H9 (cell line): ENCODE data around the gene CCL8. TPM values are rescaled to one million over a fixed set of nuclear protein-coding genes. Genes with fewer than 3 reads are reported as not detected.
"Not testable (repeated sequence)": the region's sequence is repeated elsewhere in the genome, so short reads cannot be mapped to it uniquely, and the experiment has no call there.

Experiments used
- DNase-seq: peaks from one replicate; pipeline ENCODE4 v3.0.0-alpha.2; 2017
- H2AFZ ChIP-seq: one replicate; pipeline ENCODE4 v1.6.1; 2013; ENCODE audit warnings: mild to moderate bottlenecking, low read length, control low read depth, moderate library complexity
- H2AK5ac ChIP-seq: 2 replicates; pipeline ENCODE4 v1.6.1; 2013; ENCODE audit warnings: low read length, control low read depth, mixed read lengths; ENCODE audit not compliant: insufficient read length
- H2BK120ac ChIP-seq: one replicate; pipeline ENCODE4 v1.6.1; 2013; ENCODE audit warnings: low read depth, mild to moderate bottlenecking, low read length, control low read depth, inconsistent platforms; ENCODE audit not compliant: poor library complexity, severe bottlenecking
- H2BK12ac ChIP-seq: 2 replicates; pipeline ENCODE4 v1.6.1; 2013; ENCODE audit warnings: low read length, control low read depth, mixed read lengths, low read depth; ENCODE audit not compliant: insufficient read length
- H2BK15ac ChIP-seq: 2 replicates; pipeline ENCODE4 v1.6.1; 2013; ENCODE audit warnings: low read depth, low read length, control low read depth
- H2BK20ac ChIP-seq: one replicate; pipeline ENCODE4 v1.6.1; 2013; ENCODE audit warnings: low read depth, mild to moderate bottlenecking, low read length, control low read depth, inconsistent platforms; ENCODE audit not compliant: poor library complexity, severe bottlenecking
- H2BK5ac ChIP-seq: 2 replicates; pipeline ENCODE4 v1.6.1; 2013; ENCODE audit warnings: low read length, control low read depth, mixed read lengths; ENCODE audit not compliant: insufficient read length
- H3K14ac ChIP-seq: 2 replicates; pipeline ENCODE4 v1.6.1; 2013; ENCODE audit warnings: low read length, control low read depth; ENCODE audit not compliant: insufficient read depth
- H3K18ac ChIP-seq: 2 replicates; pipeline ENCODE4 v1.6.1; 2013; ENCODE audit warnings: low read depth, mild to moderate bottlenecking, mixed read lengths, low read length, control low read depth; ENCODE audit not compliant: insufficient read length
- H3K23ac ChIP-seq: 2 replicates; pipeline ENCODE4 v1.6.1; 2013; ENCODE audit warnings: low read length, control low read depth, mixed read lengths, low read depth; ENCODE audit not compliant: insufficient read length
- H3K23me2 ChIP-seq: 2 replicates; pipeline ENCODE4 v1.6.1; 2013; ENCODE audit warnings: low read depth, mild to moderate bottlenecking, mixed read lengths, low read length, control low read depth; ENCODE audit not compliant: insufficient read length, poor library complexity, severe bottlenecking
- H3K27ac ChIP-seq: 2 replicates; pipeline ENCODE4 v1.5.1; 2013; ENCODE audit warnings: low read length, control low read depth, mixed read lengths, low read depth; ENCODE audit not compliant: insufficient read length
- H3K27me3 ChIP-seq: 2 replicates; pipeline ENCODE4 v1.6.1; 2013; ENCODE audit warnings: low read length, control low read depth, inconsistent platforms; ENCODE audit not compliant: insufficient read depth
- H3K4ac ChIP-seq: 2 replicates; pipeline ENCODE4 v1.6.1; 2013; ENCODE audit warnings: low read depth, mild to moderate bottlenecking, control low read depth, inconsistent platforms, low read length, moderate library complexity
- H3K4me1 ChIP-seq: 2 replicates; pipeline ENCODE4 v1.6.1; 2013; ENCODE audit warnings: low read length, control low read depth, inconsistent platforms; ENCODE audit not compliant: insufficient read depth
- H3K4me2 ChIP-seq: 2 replicates; pipeline ENCODE4 v1.6.1; 2013; ENCODE audit warnings: low read length, control low read depth, mixed read lengths; ENCODE audit not compliant: insufficient read length, insufficient read depth
- H3K56ac ChIP-seq: 2 replicates; pipeline ENCODE4 v1.6.1; 2013; ENCODE audit warnings: low read depth, mild to moderate bottlenecking, mixed read lengths, low read length, control low read depth; ENCODE audit not compliant: insufficient read length
- H3K79me1 ChIP-seq: 2 replicates; pipeline ENCODE4 v1.6.1; 2013; ENCODE audit warnings: low read depth, mild to moderate bottlenecking, moderate library complexity, low read length, control low read depth, inconsistent platforms; ENCODE audit not compliant: insufficient read depth, poor library complexity, severe bottlenecking
- H3K79me2 ChIP-seq: 2 replicates; pipeline ENCODE4 v1.6.1; 2013; ENCODE audit warnings: low read length, control low read depth, inconsistent platforms; ENCODE audit not compliant: insufficient read depth
- H3K9ac ChIP-seq: 2 replicates; pipeline ENCODE4 v1.6.1; 2013; ENCODE audit warnings: low read length, control low read depth, mixed read lengths; ENCODE audit not compliant: insufficient read length; ENCODE audit errors: extremely low read depth
- H3K9me3 ChIP-seq: one replicate; pipeline ENCODE4 v1.6.1; 2013; ENCODE audit warnings: low read depth, low read length, inconsistent platforms; ENCODE audit not compliant: control insufficient read depth
- H3T11ph ChIP-seq: one replicate; pipeline ENCODE4 v1.6.1; 2013; ENCODE audit warnings: mild to moderate bottlenecking, low read length, control low read depth, inconsistent platforms
- H4K20me1 ChIP-seq: one replicate; pipeline ENCODE4 v1.6.1; 2013; ENCODE audit not compliant: control insufficient read depth, insufficient read length, insufficient read depth
- H4K5ac ChIP-seq: 2 replicates; pipeline ENCODE4 v1.6.1; 2013; ENCODE audit warnings: low read depth, mild to moderate bottlenecking, mixed read lengths, low read length, control low read depth; ENCODE audit not compliant: insufficient read length
- H4K8ac ChIP-seq: replicated peaks from 2 replicates; pipeline ENCODE4 v1.6.1; 2013; ENCODE audit warnings: low read length, control low read depth, mixed read lengths, low read depth; ENCODE audit not compliant: insufficient read length
- H4K91ac ChIP-seq: 2 replicates; pipeline ENCODE4 v1.6.1; 2013; ENCODE audit warnings: low read depth, mild to moderate bottlenecking, moderate library complexity, mixed read lengths, low read length, control low read depth; ENCODE audit not compliant: insufficient read length
- H3K27ac Mint-ChIP-seq, 3 experiments: 2 replicates in 2 of 3; 3 replicates in 1 of 3; pipeline ENCODE4 v1.8.0; 2020 to 2021; ENCODE audit warnings: mixed read lengths in 3 of 3, mild to moderate bottlenecking in 1 of 3, moderate library complexity in 1 of 3
- H3K27me3 Mint-ChIP-seq: 2 replicates; pipeline ENCODE4 v1.8.0; 2021; ENCODE audit warnings: low read depth, mild to moderate bottlenecking, moderate library complexity, mixed read lengths
- H3K36me3 Mint-ChIP-seq, 3 experiments: 2 replicates in 2 of 3; 3 replicates in 1 of 3; pipeline ENCODE4 v1.8.0; 2020 to 2021; ENCODE audit warnings: low read depth in 3 of 3, mixed read lengths in 3 of 3; ENCODE audit not compliant: insufficient read depth in 1 of 3
- H3K4me1 Mint-ChIP-seq, 2 experiments: 2 replicates each; pipeline ENCODE4 v1.8.0; 2020; ENCODE audit warnings: mixed read lengths in 2 of 2
- H3K4me3 Mint-ChIP-seq, 2 experiments: 2 replicates in 1 of 2; 3 replicates in 1 of 2; pipeline ENCODE4 v1.8.0; 2020 to 2021; ENCODE audit warnings: mild to moderate bottlenecking in 2 of 2, mixed read lengths in 2 of 2, moderate library complexity in 1 of 2
- H3K9me3 Mint-ChIP-seq, 2 experiments: 2 replicates in 1 of 2; 3 replicates in 1 of 2; pipeline ENCODE4 v1.8.0; 2020; ENCODE audit warnings: mild to moderate bottlenecking in 2 of 2, mixed read lengths in 2 of 2, moderate library complexity in 1 of 2
- WGBS: extraction: QIAGEN DNeasy Blood & Tissue Kit; methylation state at CpG from one replicate; pipeline ENCODE4 v1.1.7; 2013; ENCODE audit warnings: missing lambda C conversion rate, low lambda C conversion rate, mixed read lengths; ENCODE audit not compliant: insufficient read length; ENCODE audit errors: extremely low coverage; 5-methylcytosine and 5-hydroxymethylcytosine counted together
- total RNA-seq: library from RNA; stranded (reverse); gene quantifications from 2 replicates; pipeline ENCODE4 v1.2.1, GENCODE V29; 2021
- TF ChIP-seq, protein P1 (sequence below): fragments of 200-600 bp; sonication (generic); conservative IDR thresholded peaks from 3 replicates; pipeline ENCODE4 v1.8.0; 2021; ENCODE audit warnings: antibody characterized with exemption, mild to moderate bottlenecking

CCL8 gene
- total RNA-seq, 1 experiment from 2014 or later: not detected

DNA sequence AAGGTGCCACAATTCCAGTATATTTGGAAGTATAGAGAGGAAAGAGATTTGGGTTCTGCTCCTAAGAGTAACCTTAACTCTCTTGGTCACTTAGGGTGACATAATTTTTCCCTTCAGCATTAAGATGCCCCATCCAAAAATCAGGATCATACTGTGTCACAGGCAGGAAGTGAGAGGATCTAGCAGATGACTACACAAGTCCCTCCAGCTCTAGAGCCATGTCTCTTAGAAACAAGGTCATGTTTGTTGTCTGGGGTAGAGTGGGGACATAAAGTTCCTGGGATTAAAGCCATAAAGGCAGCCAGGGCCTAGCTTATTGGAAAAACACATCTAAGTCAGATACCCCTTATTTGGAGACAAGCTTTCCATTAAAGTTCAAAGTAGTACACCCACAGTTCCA is 2.7 kb downstream of the CCL8 start:
- Histone ChIP-seq H4K91ac (no peak overlapping the region), H4K8ac (no peak overlapping the region), H2BK20ac (no peak overlapping the region), H3K4ac (no peak overlapping the region), H3K18ac (no peak overlapping the region), H2BK5ac (no peak overlapping the region), H4K20me1 (no peaks in the 10 kb centered on the region), H2AFZ (no peak overlapping the region), H2BK15ac (no peak overlapping the region), H3K23ac (no peak overlapping the region), H3K14ac (no peak overlapping the region), H3K79me1 (no peaks in the 10 kb centered on the region), H3K23me2 (no peaks in the 10 kb centered on the region), H3K4me2 (no peak overlapping the region), H3K4me1 (no peaks in the 10 kb centered on the region), H3K9me3 (no peaks in the 10 kb centered on the region), H3K27ac (no peak overlapping the region), H3K9ac (no peak overlapping the region), H3T11ph (no peak overlapping the region), H3K27me3 (no peaks in the 10 kb centered on the region), H2AK5ac (no peak overlapping the region), H2BK12ac (no peak overlapping the region), H4K5ac (no peak overlapping the region), H3K56ac (no peak overlapping the region), H3K79me2 (no peaks in the 10 kb centered on the region), H2BK120ac (no peak overlapping the region)
- Mint-ChIP-seq H3K36me3 (no peaks in the 10 kb centered on the region), H3K9me3 (peaks cover 0 to 3% of the 10 kb centered on the region in 2 experiments; a peak in 1 of 5 replicates), H3K4me3 (no peak overlapping the region), H3K27me3 (peaks cover 16% of the 10 kb centered on the region), H3K27ac (no peak overlapping the region), H3K4me1 (no peaks in the 10 kb centered on the region)
- no peak for DNase-seq
- TF ChIP-seq, protein P1, sequence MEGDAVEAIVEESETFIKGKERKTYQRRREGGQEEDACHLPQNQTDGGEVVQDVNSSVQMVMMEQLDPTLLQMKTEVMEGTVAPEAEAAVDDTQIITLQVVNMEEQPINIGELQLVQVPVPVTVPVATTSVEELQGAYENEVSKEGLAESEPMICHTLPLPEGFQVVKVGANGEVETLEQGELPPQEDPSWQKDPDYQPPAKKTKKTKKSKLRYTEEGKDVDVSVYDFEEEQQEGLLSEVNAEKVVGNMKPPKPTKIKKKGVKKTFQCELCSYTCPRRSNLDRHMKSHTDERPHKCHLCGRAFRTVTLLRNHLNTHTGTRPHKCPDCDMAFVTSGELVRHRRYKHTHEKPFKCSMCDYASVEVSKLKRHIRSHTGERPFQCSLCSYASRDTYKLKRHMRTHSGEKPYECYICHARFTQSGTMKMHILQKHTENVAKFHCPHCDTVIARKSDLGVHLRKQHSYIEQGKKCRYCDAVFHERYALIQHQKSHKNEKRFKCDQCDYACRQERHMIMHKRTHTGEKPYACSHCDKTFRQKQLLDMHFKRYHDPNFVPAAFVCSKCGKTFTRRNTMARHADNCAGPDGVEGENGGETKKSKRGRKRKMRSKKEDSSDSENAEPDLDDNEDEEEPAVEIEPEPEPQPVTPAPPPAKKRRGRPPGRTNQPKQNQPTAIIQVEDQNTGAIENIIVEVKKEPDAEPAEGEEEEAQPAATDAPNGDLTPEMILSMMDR: no peak

DNA sequence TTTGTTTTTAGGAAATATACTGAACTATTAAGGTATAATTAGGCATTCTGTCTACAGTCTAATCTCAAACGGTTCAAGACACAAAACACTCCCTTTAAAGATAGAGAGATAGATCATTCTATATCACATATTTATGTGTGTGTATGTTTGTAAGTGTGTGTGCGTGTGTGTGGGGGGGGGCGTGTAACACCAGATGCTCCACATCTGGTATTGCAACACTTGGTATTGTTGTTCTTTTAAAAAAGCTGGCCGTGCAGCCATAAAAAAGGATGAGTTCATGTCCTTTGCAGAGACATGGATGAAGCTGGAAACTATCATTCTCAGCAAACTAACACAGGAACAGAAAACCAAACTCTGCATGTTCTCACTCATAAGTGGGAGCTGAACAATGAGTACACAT is 8.3 kb downstream of the CCL8 start:
- H2BK15ac ChIP-seq, H2BK12ac ChIP-seq, H4K20me1 ChIP-seq, H3K4me3 Mint-ChIP-seq, H2AFZ ChIP-seq, H3K9me3 Mint-ChIP-seq, H4K5ac ChIP-seq, H3K9me3 ChIP-seq, H3K79me2 ChIP-seq, H2BK5ac ChIP-seq, H3K23ac ChIP-seq, DNase-seq, H4K91ac ChIP-seq, H3K4ac ChIP-seq, H3K23me2 ChIP-seq, H3K4me1 ChIP-seq, H3K27ac ChIP-seq, H4K8ac ChIP-seq, H3K4me1 Mint-ChIP-seq, H2BK120ac ChIP-seq, H3K9ac ChIP-seq, H3T11ph ChIP-seq, H2BK20ac ChIP-seq, H3K27me3 ChIP-seq, H3K27ac Mint-ChIP-seq, H3K79me1 ChIP-seq, H3K36me3 Mint-ChIP-seq, H3K4me2 ChIP-seq, H3K18ac ChIP-seq, H3K56ac ChIP-seq, H2AK5ac ChIP-seq, H3K14ac ChIP-seq: not testable (repeated sequence)
- no CpG with 5 or more reads among the region's 4 CpGs for WGBS
- peaks cover 16% of the 10 kb centered on the region for H3K27me3 Mint-ChIP-seq
